Stomach (tissue), 4 donors: ENCODE data around the gene SNX9.

Source experiments
- EP300 ChIP-seq: sonication (generic); formaldehyde crosslinking; IDR thresholded peaks from one replicate; pipeline ENCODE4 v1.6.1; 2017; ENCODE audit warnings: antibody characterized with exemption
- POLR2A ChIP-seq, 4 donors: fragments of 450-650 bp; IDR thresholded peaks; one replicate each; pipeline ENCODE4 v1.6.1; 2016; ENCODE audit warnings: antibody characterized with exemption in 4 of 4, control low read depth in 2 of 4, mild to moderate bottlenecking in 1 of 4, moderate library complexity in 1 of 4
- TF ChIP-seq, protein P1 (sequence below), 7 experiments: fragments of 450-650 bp in 4 of 7; fragments of 200-600 bp in 3 of 7; sonication (generic) in 3 of 7; IDR thresholded peaks; one replicate each; pipeline ENCODE4 v1.5.1; 2016 to 2019; ENCODE audit warnings: antibody characterized with exemption in 7 of 7, control low read depth in 2 of 7, mild to moderate bottlenecking in 1 of 7

DNA sequence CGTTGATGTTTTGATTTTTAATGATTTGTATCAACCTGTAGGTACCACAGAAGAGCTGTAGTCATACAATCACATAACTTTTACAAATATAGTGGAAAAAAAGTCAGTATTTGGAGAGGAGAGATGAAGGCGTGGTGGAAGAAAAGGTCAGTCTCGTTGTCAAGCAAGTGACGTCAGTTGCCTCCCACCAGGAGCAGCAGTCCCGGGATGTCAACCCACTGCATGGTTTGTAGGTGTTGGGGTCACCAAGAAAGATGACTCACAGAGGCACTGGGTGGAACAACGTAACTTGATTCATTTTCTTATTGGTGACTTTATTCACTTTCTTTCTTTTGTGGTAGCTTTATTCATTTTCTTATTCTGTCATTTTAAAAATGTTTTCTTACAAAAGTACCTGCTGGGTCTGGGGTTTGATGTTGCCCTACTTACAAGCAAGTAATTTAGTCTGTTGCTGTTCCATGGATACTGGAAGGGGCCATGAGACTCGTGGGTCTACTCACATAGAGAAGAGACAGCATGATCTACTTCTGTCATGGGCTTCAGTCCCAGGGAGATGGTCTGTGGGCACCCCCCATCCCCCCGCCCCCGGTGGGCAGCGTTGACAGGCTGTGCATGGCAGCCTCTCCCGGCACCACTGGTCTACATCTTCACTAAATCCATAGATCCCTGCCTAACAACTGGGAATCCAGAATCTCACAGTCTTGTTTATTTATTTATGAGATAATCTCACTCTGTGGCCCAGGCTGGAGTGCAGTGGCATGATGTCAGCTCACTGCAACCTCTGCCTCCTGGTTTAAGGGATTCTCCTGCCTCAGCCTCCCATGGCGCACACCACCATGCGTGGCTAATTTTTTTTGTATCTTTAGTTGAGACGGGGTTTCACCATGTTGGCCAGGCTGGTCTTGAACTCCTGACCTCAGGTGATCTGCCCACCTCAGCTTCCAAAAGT is 122.2 kb downstream of the SNX9 start:
- TF ChIP-seq, protein P1, sequence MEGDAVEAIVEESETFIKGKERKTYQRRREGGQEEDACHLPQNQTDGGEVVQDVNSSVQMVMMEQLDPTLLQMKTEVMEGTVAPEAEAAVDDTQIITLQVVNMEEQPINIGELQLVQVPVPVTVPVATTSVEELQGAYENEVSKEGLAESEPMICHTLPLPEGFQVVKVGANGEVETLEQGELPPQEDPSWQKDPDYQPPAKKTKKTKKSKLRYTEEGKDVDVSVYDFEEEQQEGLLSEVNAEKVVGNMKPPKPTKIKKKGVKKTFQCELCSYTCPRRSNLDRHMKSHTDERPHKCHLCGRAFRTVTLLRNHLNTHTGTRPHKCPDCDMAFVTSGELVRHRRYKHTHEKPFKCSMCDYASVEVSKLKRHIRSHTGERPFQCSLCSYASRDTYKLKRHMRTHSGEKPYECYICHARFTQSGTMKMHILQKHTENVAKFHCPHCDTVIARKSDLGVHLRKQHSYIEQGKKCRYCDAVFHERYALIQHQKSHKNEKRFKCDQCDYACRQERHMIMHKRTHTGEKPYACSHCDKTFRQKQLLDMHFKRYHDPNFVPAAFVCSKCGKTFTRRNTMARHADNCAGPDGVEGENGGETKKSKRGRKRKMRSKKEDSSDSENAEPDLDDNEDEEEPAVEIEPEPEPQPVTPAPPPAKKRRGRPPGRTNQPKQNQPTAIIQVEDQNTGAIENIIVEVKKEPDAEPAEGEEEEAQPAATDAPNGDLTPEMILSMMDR (IDR thresholded peaks at IDR 0.05), result no peak
- TF ChIP-seq POLR2A (IDR thresholded peaks at IDR 0.05) (no peak), EP300 (no peak)
